ENCODE measurements around the gene MCCC2. TPM values are rescaled to one million over a fixed set of nuclear protein-coding genes. Genes with fewer than 3 reads are reported as not detected.

MCCC2 gene
- total RNA-seq, 4 donors from 2014 or later, result 37.3 to 50.3 (median 43.3) TPM

- Histone ChIP-seq H3K27ac (no peak overlapping the region), H3K4me1 (no peaks in the 10 kb centered on the region), H3K36me3 (no peaks in the 10 kb centered on the region), H3K27me3 (no peaks in the 10 kb centered on the region), H3K4me3 (no peak overlapping the region), H3K9me3 (peaks cover 0 to 4% (median 0%) of the 10 kb centered on the region in 4 donors)
- TF ChIP-seq POLR2A (IDR thresholded peaks at IDR 0.05), result no peak
- no peak for DNase-seq
Observed at GRCh38 chr5:71681296-71681695, 94.2 kb downstream of the MCCC2 start.

GRCh38 chr5:71684309-71684708 is 97.2 kb downstream of the MCCC2 start:
- no peaks in the 10 kb centered on the region for H3K27me3 ChIP-seq
- H3K27ac ChIP-seq, result no peak overlapping the region
- peaks cover 0 to 4% (median 0%) of the 10 kb centered on the region in 4 donors for H3K9me3 ChIP-seq
- no peak overlapping the region for H3K4me3 ChIP-seq
- no peaks in the 10 kb centered on the region for H3K4me1 ChIP-seq
- H3K36me3 ChIP-seq, result no peaks in the 10 kb centered on the region
- TF ChIP-seq CTCF (IDR thresholded peaks at IDR 0.05) (no peak), POLR2A (IDR thresholded peaks at IDR 0.05) (no peak)
- DNase-seq, result no peak

GRCh38 chr5:71693828-71694427 is 106.8 kb downstream of the MCCC2 start:
- TF ChIP-seq POLR2A (IDR thresholded peaks at IDR 0.05) (no peak), CTCF (IDR thresholded peaks at IDR 0.05) (no peak)
- DNase-seq, result peak in 1 of 3 donors; percentile 51
- H3K27me3 ChIP-seq, result no peaks in the 10 kb centered on the region
- no peaks in the 10 kb centered on the region for H3K36me3 ChIP-seq
- H3K27ac ChIP-seq, result no peak overlapping the region
- no peak overlapping the region for H3K4me3 ChIP-seq
- H3K4me1 ChIP-seq, result no peaks in the 10 kb centered on the region
- no peaks in the 10 kb centered on the region for H3K9me3 ChIP-seq

GRCh38 chr5:71695071-71695470 is 107.9 kb downstream of the MCCC2 start:
- Histone ChIP-seq H3K27ac (no peak overlapping the region), H3K27me3 (no peaks in the 10 kb centered on the region), H3K4me3 (no peak overlapping the region), H3K36me3 (no peaks in the 10 kb centered on the region), H3K4me1 (no peaks in the 10 kb centered on the region), H3K9me3 (no peaks in the 10 kb centered on the region)
- TF ChIP-seq POLR2A (IDR thresholded peaks at IDR 0.05) (no peak), CTCF (IDR thresholded peaks at IDR 0.05) (no peak)
- DNase-seq, result peak in 2 of 3 donors; percentile 47 to 67

- H3K27ac ChIP-seq, result no peak overlapping the region
Observed at GRCh38 chr5:71695595-71695994, 108.5 kb downstream of the MCCC2 start.

GRCh38 chr5:71697967-71698366 is 110.8 kb downstream of the MCCC2 start:
- no peaks in the 10 kb centered on the region for H3K4me1 ChIP-seq
- no peaks in the 10 kb centered on the region for H3K9me3 ChIP-seq
- H3K4me3 ChIP-seq, result no peak overlapping the region
- no peak overlapping the region for H3K27ac ChIP-seq
- no peaks in the 10 kb centered on the region for H3K36me3 ChIP-seq
- no peaks in the 10 kb centered on the region for H3K27me3 ChIP-seq
- DNase-seq, result no peak
- TF ChIP-seq POLR2A (IDR thresholded peaks at IDR 0.05) (no peak), CTCF (IDR thresholded peaks at IDR 0.05) (no peak)

More at GRCh38 chr5:71695595-71695994, 108.5 kb downstream of the MCCC2 start:
- no peaks in the 10 kb centered on the region for H3K36me3 ChIP-seq
- H3K27me3 ChIP-seq, result no peaks in the 10 kb centered on the region
- no peak for DNase-seq
- no peak overlapping the region for H3K4me3 ChIP-seq
- no peaks in the 10 kb centered on the region for H3K4me1 ChIP-seq
- TF ChIP-seq POLR2A (IDR thresholded peaks at IDR 0.05) (no peak), CTCF (IDR thresholded peaks at IDR 0.05) (no peak)
- H3K9me3 ChIP-seq, result no peaks in the 10 kb centered on the region
